ENCODE results near the gene COL23A1.

GRCh38 chr5:178357121-178357521, 233.1 kb downstream of the COL23A1 start:
- TF ChIP-seq EZH2phosphoT487 (IDR thresholded peaks at IDR 0.05; ENCODE audit: borderline replicate concordance, low read length) (no peak), CTCF (conservative IDR thresholded peaks at IDR 0.05; ENCODE audit: low read depth, low read length) (no peak)

All from PC-3 (cell line).